Lower lobe of right lung (tissue), 2 donors: ENCODE results near the gene SMIM35. TPM values are rescaled to one million over a fixed set of nuclear protein-coding genes. Genes with fewer than 3 reads are reported as not detected.

ENCODE experiments used
- ATAC-seq, 2 donors: fragments of 200-7000 bp; cut with Tn5 transposase; one replicate each; pipeline ENCODE4 v1.9.1; 2020 to 2022; ENCODE audit warnings: mild to moderate bottlenecking in 2 of 2, moderate library complexity in 2 of 2
- DNase-seq: peaks from one replicate; pipeline ENCODE4 v3.0.0-alpha.2; 2020
- H3K27ac ChIP-seq: fragments of 200-600 bp; one replicate; pipeline ENCODE4 v1.8.0; 2022
- H3K27me3 ChIP-seq: fragments of 200-600 bp; one replicate; pipeline ENCODE4 v1.8.0; 2022; ENCODE audit warnings: low read depth
- H3K36me3 ChIP-seq: fragments of 200-600 bp; one replicate; pipeline ENCODE4 v1.8.0; 2022; ENCODE audit warnings: mild to moderate bottlenecking
- H3K4me1 ChIP-seq: fragments of 200-600 bp; one replicate; pipeline ENCODE4 v1.8.0; 2022
- H3K4me3 ChIP-seq: fragments of 200-600 bp; one replicate; pipeline ENCODE4 v1.8.0; 2022; ENCODE audit warnings: mild to moderate bottlenecking
- H3K9me3 ChIP-seq: fragments of 200-600 bp; one replicate; pipeline ENCODE4 v1.8.0; 2022
- intact Hi-C: fragments of 100-400 bp; cut with DNase I; formaldehyde crosslinking; loops from one replicate; pipeline ENCODE4 v1.11.0; 2022
- total RNA-seq: library from RNA; stranded (reverse); fragmentation: NEBNext Ultra II Directional; extraction: Animal tissue kit (Norgen Biotek cat#: 25700); gene quantifications from one replicate; pipeline ENCODE4 v1.2.1, GENCODE V29; 2021
- TF ChIP-seq, protein P1 (sequence below): fragments of 200-600 bp; IDR thresholded peaks from one replicate; pipeline ENCODE4 v1.8.0; 2022; ENCODE audit warnings: antibody characterized with exemption, mild to moderate bottlenecking
- donor health status: DM: no; HTN: yes; CAD: no; lungs with severe emphysema.

Gene SMIM35
- total RNA-seq, 1 donor from 2014 or later: not detected

DNA sequence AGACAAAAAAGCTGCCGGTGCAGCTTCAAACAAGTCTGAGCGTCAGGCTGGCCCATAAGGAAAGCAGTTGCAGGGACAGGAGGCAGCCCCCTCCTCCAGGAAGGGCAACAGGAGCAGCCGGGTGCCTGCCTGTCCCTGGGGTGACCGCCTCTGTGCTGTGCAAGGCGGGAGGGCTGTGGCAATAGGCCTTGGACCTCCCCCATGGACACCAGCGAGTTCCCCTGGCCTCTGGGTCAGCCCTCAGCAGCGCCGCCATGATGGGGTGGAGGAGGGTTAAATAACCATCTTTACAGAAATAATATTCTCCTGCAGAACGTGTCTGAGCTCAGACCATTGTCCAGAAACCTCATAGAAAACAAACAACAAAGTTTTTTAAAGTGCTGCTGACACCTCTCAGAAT lies 13.2 kb downstream of the SMIM35 start:
- intact Hi-C loops: no loop called here
- ATAC-seq: no peak
- Histone ChIP-seq H3K4me1 (no peaks in the 10 kb centered on the region), H3K4me3 (no peak overlapping the region), H3K27me3 (no peaks in the 10 kb centered on the region), H3K27ac (no peak overlapping the region), H3K9me3 (no peaks in the 10 kb centered on the region), H3K36me3 (no peaks in the 10 kb centered on the region)
- DNase-seq: no peak
- TF ChIP-seq, protein P1, sequence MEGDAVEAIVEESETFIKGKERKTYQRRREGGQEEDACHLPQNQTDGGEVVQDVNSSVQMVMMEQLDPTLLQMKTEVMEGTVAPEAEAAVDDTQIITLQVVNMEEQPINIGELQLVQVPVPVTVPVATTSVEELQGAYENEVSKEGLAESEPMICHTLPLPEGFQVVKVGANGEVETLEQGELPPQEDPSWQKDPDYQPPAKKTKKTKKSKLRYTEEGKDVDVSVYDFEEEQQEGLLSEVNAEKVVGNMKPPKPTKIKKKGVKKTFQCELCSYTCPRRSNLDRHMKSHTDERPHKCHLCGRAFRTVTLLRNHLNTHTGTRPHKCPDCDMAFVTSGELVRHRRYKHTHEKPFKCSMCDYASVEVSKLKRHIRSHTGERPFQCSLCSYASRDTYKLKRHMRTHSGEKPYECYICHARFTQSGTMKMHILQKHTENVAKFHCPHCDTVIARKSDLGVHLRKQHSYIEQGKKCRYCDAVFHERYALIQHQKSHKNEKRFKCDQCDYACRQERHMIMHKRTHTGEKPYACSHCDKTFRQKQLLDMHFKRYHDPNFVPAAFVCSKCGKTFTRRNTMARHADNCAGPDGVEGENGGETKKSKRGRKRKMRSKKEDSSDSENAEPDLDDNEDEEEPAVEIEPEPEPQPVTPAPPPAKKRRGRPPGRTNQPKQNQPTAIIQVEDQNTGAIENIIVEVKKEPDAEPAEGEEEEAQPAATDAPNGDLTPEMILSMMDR: no peak

DNA sequence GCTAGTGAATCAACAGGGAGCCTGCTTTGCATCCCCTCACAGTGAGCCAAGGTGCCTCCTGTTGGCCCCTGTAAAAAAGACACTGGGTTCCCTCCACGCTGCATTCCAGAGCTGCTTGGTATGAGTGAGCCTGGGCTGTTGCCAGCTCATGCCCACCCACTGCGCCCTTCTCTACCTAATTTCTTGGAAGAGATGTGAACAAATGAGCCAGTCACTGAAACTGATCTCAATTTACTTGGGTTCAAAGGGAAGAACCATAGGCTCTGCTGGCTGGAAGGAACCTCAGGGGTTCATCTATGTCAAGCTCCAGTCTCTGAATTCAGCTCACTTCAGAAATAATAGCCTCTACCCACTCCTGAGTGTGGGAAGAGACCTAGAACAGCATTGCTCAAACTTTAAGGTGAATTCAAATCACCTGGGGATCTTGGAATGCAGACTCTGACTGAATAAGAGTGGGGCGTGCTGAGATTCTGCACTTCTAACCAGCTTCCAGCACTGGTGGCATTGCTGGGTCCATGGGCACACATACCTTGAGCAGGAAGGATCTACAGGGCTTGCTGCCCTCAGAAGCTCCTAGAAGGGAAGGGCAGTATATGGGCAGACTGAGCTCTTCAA lies 15.2 kb downstream of the SMIM35 start:
- TF ChIP-seq, protein P1: no peak
- Histone ChIP-seq H3K9me3 (no peaks in the 10 kb centered on the region), H3K4me1 (no peaks in the 10 kb centered on the region), H3K36me3 (no peaks in the 10 kb centered on the region), H3K27ac (no peak overlapping the region), H3K4me3 (no peak overlapping the region), H3K27me3 (no peaks in the 10 kb centered on the region)
- no peak for ATAC-seq
- intact Hi-C loops: no loop called here
- DNase-seq: no peak

DNA sequence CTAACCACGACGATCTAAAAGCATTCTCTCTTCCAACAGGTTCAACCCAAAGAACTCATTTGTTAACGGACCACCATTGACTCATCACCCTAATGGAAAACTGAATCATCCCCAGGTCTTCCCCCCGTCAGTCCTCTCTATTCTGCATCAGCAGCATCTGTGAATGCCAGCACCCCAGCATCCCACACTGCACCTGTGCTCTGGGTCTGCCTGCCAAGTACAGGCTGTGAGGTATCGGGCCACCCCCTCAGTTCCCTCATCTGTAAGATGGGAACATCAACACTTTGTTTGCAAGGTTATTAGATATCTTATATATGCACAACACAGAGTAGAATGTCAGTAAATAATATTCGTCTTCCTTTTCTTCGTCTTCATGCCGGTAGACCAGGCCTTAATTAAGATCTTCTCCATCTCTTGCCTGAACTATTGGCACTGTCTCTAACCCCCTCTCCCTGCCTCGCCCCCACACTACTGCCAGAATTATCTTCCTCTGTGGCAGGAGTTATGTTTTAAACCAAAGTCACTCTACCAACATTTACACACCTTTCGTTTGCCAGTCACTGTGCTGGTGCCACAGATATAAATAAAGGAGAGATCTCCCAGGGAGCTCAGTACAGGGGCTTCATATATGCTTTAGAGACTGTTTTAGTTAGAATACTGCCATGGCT lies 17.7 kb downstream of the SMIM35 start:
- no peak for ATAC-seq
- TF ChIP-seq, protein P1: no peak
- Histone ChIP-seq H3K27ac (no peak overlapping the region), H3K9me3 (no peaks in the 10 kb centered on the region), H3K4me3 (no peak overlapping the region), H3K36me3 (no peaks in the 10 kb centered on the region), H3K4me1 (no peaks in the 10 kb centered on the region), H3K27me3 (no peaks in the 10 kb centered on the region)
- DNase-seq: no peak
- intact Hi-C loops: no loop called here

DNA sequence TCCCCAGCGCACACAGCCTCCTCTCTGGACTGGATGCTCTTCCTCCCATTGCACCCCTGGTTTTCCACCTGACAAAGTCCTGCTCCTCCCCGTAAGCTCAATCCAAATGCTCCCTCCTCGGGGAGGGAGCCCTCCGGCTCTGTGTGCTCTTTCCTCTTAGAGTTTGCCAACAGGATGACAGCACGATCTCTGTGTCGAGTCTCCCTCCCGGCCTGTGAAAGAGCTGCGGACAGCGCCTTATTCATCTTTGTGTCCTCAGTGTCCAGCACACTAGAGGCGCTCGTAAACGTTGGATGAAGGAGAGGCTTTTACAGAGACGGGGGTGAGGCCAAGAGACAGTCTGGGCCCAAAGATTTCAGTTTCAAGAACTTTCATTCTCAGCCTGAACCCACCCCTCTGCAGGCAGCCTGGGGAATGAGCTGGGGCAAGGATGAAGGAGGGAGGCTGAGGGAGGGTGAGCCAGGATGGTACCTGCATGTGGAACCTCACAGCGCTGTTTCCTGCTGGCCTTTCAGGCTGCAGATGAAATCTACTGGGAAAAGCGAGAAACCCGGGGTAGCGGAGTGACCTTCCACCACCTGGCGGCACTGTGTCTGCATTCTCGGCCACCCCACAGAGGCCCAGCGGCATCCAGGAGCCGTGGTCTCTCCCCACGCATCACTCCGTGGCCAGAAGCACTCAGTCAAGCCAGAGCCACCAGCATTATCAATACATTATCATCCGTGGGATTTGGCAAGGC lies 18.4 kb downstream of the SMIM35 start:
- H3K9me3 ChIP-seq: no peaks in the 10 kb centered on the region
- intact Hi-C loops: no loop called here
- no peaks in the 10 kb centered on the region for H3K36me3 ChIP-seq
- DNase-seq (no peak), ATAC-seq (no peak)
- TF ChIP-seq, protein P1: no peak
- no peaks in the 10 kb centered on the region for H3K27me3 ChIP-seq
- no peak overlapping the region for H3K27ac ChIP-seq
- no peak overlapping the region for H3K4me3 ChIP-seq
- no peaks in the 10 kb centered on the region for H3K4me1 ChIP-seq

DNA sequence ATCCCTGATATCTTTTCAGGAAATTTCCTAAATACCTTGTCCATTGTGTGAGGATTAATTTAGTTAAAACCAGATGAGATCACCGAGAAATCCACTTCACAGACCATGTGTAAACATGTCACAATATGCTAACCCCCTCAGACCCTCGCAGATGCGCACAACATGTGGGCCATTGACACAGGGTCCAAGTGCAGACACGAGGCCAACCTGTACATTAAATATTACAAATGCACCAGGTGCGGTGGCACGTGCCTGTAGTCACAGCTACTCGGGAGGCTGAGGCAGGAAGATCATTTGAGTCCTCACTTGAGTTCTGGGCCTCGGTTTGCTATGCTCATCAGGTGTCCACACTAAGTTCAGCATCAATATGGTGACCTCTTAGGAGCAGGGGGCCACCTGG lies 19.8 kb downstream of the SMIM35 start:
- Histone ChIP-seq H3K4me3 (no peak overlapping the region), H3K9me3 (no peaks in the 10 kb centered on the region)
- no peak for DNase-seq

More for the DNA sequence above, 19.8 kb downstream of the SMIM35 start:
- Histone ChIP-seq H3K36me3 (no peaks in the 10 kb centered on the region), H3K27ac (no peak overlapping the region), H3K4me1 (no peaks in the 10 kb centered on the region), H3K27me3 (no peaks in the 10 kb centered on the region)
- ATAC-seq: no peak
- TF ChIP-seq, protein P1: no peak
- intact Hi-C loops: no loop called here
